Measurements from ENCODE around the gene BTBD6. TPM values are rescaled to one million over a fixed set of nuclear protein-coding genes. Genes with fewer than 3 reads are reported as not detected.

Gene BTBD6
- total RNA-seq, result 20.3 TPM

- peak; percentile 88 for DNase-seq (ENCODE audit: low spot score)
- peak; percentile 92 for ATAC-seq
Observed at GRCh38 chr14:105248368-105249181, at the start of gene BTBD6. BTBD6 (plus strand) TSS chr14:105248533; CDS start chr14:105248712, 179 bp downstream.

DNA sequence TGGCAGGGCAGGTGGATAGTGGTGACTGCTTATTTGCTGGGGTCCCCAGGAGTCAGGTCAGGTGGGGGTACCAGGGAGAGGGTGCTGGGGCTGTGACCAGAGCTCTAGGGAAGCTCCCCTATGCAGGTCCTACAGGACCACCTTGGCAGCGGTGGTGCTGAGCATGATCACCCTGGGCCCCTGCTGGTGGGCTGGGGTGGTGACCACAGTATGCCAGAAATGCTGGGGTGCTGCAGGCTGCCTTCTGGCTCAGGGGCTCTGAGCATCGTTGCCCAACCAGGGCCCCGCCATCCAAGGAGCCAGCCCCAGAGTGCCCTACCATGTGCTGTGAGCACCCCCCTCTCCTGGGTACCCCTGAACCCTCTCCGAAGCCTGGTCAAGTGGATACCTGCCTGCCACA, 49.7 kb upstream of the BTBD6 start:
- no peak for DNase-seq (ENCODE audit: low spot score)

DNA sequence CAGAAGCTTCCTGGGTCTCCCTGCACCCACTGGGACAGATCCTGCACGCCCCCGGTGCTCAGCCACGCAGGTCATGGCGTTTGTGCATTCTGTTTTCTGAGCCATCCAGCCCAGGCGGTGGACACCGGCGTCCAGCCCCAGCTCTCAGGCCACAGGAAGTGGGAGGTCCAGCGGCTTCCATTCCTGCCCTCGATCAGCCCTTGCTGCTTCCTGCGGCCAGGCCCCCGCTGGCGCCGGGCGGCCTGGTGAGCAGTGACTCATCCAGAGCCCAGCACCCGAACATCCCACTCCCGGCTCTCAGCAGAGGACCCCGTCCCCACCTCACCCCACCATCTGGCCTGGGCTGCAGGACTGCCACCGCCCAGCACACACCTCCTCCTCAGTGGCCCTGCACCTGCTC, 49.2 kb upstream of the BTBD6 start:
- DNase-seq (ENCODE audit: low spot score) (no peak), ATAC-seq (peak; percentile 4)

More for the DNA sequence above, 49.7 kb upstream of the BTBD6 start:
- no peak for ATAC-seq

GRCh38 chr14:105200074-105200473, 48.3 kb upstream of the BTBD6 start:
- DNase-seq (ENCODE audit: low spot score) (no peak), ATAC-seq (no peak)

DNA sequence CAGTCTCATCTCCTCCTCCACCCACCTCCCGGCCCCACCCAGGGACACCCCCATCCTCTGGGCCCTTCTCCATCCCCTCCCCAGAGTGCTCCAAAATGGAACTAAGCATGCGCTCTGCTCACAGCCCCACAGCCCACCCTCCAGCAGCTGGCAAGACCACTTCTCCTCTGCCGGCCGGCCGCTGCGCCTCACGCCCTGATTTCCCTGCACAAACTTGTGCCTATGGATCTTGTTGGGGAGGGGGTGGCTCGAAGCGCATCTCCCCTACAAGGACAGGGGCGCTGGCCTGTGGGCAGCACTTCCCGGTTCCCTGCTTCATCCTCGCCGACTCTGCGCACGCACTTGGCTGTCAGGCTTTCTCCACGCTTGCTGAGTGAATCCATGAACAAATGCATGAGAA, 47.7 kb upstream of the BTBD6 start:
- DNase-seq (ENCODE audit: low spot score), result no peak
- ATAC-seq, result no peak

GRCh38 chr14:105201156-105201924, 47.0 kb upstream of the BTBD6 start:
- DNase-seq (ENCODE audit: low spot score), result no peak
- no peak for ATAC-seq

GRCh38 chr14:105201925-105202513, 46.3 kb upstream of the BTBD6 start:
- no peak for ATAC-seq
- DNase-seq (ENCODE audit: low spot score), result no peak

- DNase-seq (ENCODE audit: low spot score) (peak; percentile 81), ATAC-seq (peak; percentile 60)
Observed at GRCh38 chr14:105203057-105203531, 45.2 kb upstream of the BTBD6 start.

GRCh38 chr14:105203701-105204100, 44.6 kb upstream of the BTBD6 start:
- DNase-seq (ENCODE audit: low spot score), result no peak
- no peak for ATAC-seq

DNA sequence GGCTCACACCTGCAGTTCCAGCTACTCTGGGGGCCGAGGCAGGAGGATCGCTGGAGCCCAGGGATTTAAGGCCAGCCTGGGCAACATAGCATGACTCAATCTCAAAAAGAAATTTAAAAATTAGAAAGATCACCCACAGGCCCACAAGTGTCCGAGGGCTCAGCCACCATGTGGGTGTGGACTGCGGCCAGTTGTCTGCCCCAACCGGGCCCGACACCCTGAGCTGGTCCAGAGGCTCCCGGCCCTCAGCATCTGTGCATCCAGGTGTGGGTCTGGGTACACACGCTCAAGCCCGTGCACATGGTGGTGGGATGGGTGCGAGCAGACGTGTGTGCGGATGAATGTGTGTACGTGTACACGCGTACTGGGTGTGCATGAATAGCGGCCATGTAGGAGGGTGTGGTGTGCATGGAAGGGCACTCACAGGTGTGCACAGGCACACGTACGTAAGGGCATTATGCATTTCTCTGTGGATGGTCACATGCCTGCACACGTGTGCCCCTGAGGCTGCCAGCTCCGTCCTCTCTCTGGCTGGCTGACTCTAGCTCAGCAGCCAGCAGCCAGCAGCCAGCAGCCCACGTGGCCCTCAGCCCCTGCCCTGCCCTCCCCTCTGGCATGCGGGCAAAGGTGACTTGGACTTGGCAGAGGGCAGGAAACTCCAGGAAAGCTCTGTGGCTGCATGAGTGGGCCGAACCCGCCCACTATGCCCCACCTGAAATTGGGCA, 44.0 kb upstream of the BTBD6 start:
- ATAC-seq (peak; percentile 80), DNase-seq (ENCODE audit: low spot score) (peak; percentile 96)

DNA sequence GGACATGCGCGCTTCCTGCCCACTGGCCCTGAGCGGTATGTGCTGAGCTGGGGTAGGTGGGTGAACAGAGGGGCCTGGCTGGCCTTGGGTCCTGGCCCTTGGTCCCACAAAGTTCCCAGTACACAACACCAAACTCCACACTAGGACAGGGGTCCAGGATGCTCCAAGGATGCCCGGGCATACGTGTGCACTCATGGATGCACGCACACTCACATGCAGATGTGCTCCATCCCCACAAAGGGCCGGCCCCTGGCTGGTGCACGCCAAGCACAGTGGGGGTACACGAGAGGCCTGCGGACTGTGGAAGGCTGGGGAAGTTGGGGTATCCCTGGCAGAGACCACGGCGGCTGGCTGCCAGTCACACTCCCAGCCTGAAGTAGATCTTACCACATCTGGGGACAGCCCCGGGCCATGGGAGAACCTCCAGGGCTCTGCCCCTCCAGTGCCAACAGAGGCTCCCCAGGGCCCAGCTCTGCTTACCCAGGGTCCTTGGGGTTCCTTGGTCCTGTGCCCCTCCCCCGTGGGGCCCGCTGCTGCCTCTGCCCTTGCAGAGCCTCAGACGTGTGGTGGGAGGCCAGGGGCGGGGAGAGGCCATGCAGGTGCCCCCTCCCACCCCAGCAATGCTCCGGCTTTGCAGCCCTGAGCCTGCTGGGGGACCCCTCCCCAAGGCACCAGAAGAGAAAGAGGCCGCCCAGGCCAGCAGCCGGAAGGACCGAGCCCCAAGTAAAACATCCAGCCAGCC, 43.2 kb upstream of the BTBD6 start:
- no peak for DNase-seq (ENCODE audit: low spot score)
- ATAC-seq, result peak; percentile 2

GRCh38 chr14:105205673-105206208, 42.6 kb upstream of the BTBD6 start:
- ATAC-seq, result peak; percentile 3
- DNase-seq (ENCODE audit: low spot score), result no peak

DNA sequence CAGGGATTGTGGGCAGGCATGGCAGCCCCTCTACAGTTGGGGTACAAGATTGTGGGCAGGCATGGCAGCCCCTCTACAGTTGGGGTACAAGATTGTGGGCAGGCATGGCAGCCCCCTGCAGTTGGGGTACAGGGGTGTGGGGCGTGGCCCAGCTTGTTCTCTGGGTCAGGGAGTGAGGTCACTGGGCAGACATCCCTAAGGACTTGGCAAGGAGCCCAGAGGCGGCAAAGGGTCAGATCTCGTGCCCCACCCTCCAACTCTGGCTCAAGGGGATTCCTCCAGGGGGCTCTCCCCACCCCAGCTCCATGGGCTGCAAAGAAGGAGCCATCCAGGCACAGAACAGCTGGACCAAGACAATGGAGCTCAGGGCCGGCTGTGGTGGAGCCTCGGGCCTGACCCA, 41.5 kb upstream of the BTBD6 start:
- ATAC-seq, result no peak
- no peak for DNase-seq (ENCODE audit: low spot score)

- no peak for ATAC-seq
- DNase-seq (ENCODE audit: low spot score), result no peak
Observed at GRCh38 chr14:105207460-105207901, 40.9 kb upstream of the BTBD6 start.

DNA sequence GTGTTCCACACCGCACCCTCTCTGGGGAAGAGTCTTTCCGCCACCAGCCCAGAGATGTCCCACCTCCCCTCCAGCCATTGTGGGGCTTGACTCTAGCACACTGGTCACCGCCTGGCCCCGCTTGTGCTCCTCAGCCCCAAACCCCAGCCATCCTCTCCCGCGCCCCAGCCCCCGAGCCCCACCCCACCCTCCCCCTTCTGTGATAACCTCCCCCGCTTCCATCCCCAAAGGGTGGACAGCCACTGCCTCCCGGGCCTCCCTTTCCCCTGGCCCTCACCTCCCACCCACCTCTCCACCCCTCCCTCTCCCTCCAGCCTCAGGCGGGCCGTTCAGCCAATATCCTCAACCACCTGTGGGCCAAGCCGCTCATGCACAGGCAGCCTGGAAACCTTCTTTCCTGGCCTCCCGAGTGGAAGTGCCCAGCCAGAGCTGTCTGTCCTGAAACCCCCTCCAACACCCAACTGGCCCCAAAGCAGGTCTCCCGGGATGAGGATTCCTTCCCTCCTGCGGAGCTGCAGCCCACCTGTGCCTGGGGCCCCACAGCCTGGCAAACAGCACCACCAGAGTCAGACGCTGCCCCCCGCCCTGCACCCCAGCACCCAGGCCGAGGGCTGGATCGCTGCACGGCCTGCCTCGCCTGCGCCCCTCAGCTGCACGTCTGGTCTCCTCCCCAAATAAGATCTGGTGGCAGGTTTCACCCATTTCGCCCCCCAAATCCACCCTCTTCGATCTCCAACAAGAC, 40.2 kb upstream of the BTBD6 start:
- ATAC-seq, result no peak
- no peak for DNase-seq (ENCODE audit: low spot score)

- DNase-seq (ENCODE audit: low spot score) (no peak), ATAC-seq (no peak)
Observed at GRCh38 chr14:105208738-105209075, 39.6 kb upstream of the BTBD6 start.

- ATAC-seq (no peak), DNase-seq (ENCODE audit: low spot score) (no peak)
Observed at GRCh38 chr14:105209091-105209490, 39.2 kb upstream of the BTBD6 start.

- DNase-seq (ENCODE audit: low spot score), result no peak
- ATAC-seq, result no peak
Observed at GRCh38 chr14:105209646-105210045, 38.7 kb upstream of the BTBD6 start.

Data from left lobe of liver (tissue), 2 donors.